Lower lobe of right lung (tissue), 2 donors: ENCODE data around the gene TANK. TPM values are rescaled to one million over a fixed set of nuclear protein-coding genes. Genes with fewer than 3 reads are reported as not detected.

ENCODE experiments used
- ATAC-seq, 2 donors: fragments of 200-7000 bp; cut with Tn5 transposase; one replicate each; pipeline ENCODE4 v1.9.1; 2020 to 2022; ENCODE audit warnings: mild to moderate bottlenecking in 2 of 2, moderate library complexity in 2 of 2
- DNase-seq: peaks from one replicate; pipeline ENCODE4 v3.0.0-alpha.2; 2020
- H3K27ac ChIP-seq: fragments of 200-600 bp; one replicate; pipeline ENCODE4 v1.8.0; 2022
- H3K27me3 ChIP-seq: fragments of 200-600 bp; one replicate; pipeline ENCODE4 v1.8.0; 2022; ENCODE audit warnings: low read depth
- H3K36me3 ChIP-seq: fragments of 200-600 bp; one replicate; pipeline ENCODE4 v1.8.0; 2022; ENCODE audit warnings: mild to moderate bottlenecking
- H3K4me1 ChIP-seq: fragments of 200-600 bp; one replicate; pipeline ENCODE4 v1.8.0; 2022
- H3K4me3 ChIP-seq: fragments of 200-600 bp; one replicate; pipeline ENCODE4 v1.8.0; 2022; ENCODE audit warnings: mild to moderate bottlenecking
- H3K9me3 ChIP-seq: fragments of 200-600 bp; one replicate; pipeline ENCODE4 v1.8.0; 2022
- CTCF ChIP-seq: fragments of 200-600 bp; IDR thresholded peaks from one replicate; pipeline ENCODE4 v1.8.0; 2022; ENCODE audit warnings: antibody characterized with exemption, mild to moderate bottlenecking
- intact Hi-C: fragments of 100-400 bp; cut with DNase I; formaldehyde crosslinking; loops from one replicate; pipeline ENCODE4 v1.11.0; 2022
- total RNA-seq: library from RNA; stranded (reverse); fragmentation: NEBNext Ultra II Directional; extraction: Animal tissue kit (Norgen Biotek cat#: 25700); gene quantifications from one replicate; pipeline ENCODE4 v1.2.1, GENCODE V29; 2021
- donor health status: DM: no; HTN: yes; CAD: no; lungs with severe emphysema.

The TANK gene
- total RNA-seq, 1 donor from 2014 or later: 77.5 TPM

GRCh38 chr2:161150704-161151103 lies 9.5 kb upstream of the TANK start:
- DNase-seq (no peak), ATAC-seq (no peak)
- Histone ChIP-seq H3K9me3 (peaks cover 38% of the 10 kb centered on the region), H3K27ac (no peak overlapping the region), H3K4me1 (no peaks in the 10 kb centered on the region), H3K36me3 (no peaks in the 10 kb centered on the region), H3K4me3 (no peak overlapping the region), H3K27me3 (no peaks in the 10 kb centered on the region)
- TF ChIP-seq CTCF: no peak
- intact Hi-C loops: no loop called here

GRCh38 chr2:161152302-161152701 lies 7.9 kb upstream of the TANK start:
- Histone ChIP-seq H3K4me1 (no peaks in the 10 kb centered on the region), H3K36me3 (no peaks in the 10 kb centered on the region), H3K4me3 (no peak overlapping the region), H3K27ac (no peak overlapping the region), H3K27me3 (no peaks in the 10 kb centered on the region), H3K9me3 (peaks cover 38% of the 10 kb centered on the region)
- TF ChIP-seq CTCF: no peak
- no peak for ATAC-seq
- intact Hi-C loops: no loop called here
- no peak for DNase-seq

GRCh38 chr2:161158882-161159281 lies 1.3 kb upstream of the TANK start:
- no peak overlapping the region for H3K27ac ChIP-seq
- peaks cover 36% of the 10 kb centered on the region for H3K4me1 ChIP-seq
- DNase-seq (no peak), ATAC-seq (no peak)
- H3K4me3 ChIP-seq: no peak overlapping the region
- H3K27me3 ChIP-seq: no peaks in the 10 kb centered on the region
- H3K36me3 ChIP-seq: peaks cover 10% of the 10 kb centered on the region
- TF ChIP-seq CTCF: no peak
- H3K9me3 ChIP-seq: no peaks in the 10 kb centered on the region
- intact Hi-C loops: no loop called here

GRCh38 chr2:161159456-161160225 lies 587 bp upstream of the TANK start:
- intact Hi-C loops: no loop called here
- no peak for DNase-seq
- Histone ChIP-seq H3K4me1 (peaks cover 44% of the 10 kb centered on the region), H3K4me3 (peak overlapping the region; percentile 86), H3K27me3 (no peaks in the 10 kb centered on the region), H3K36me3 (peaks cover 15% of the 10 kb centered on the region), H3K27ac (peak overlapping the region; percentile 99), H3K9me3 (no peaks in the 10 kb centered on the region)
- no peak for ATAC-seq
- no peak for TF ChIP-seq CTCF

GRCh38 chr2:161161074-161161706 lies 962 bp downstream of the TANK start:
- TF ChIP-seq CTCF: no peak
- H3K36me3 ChIP-seq: peaks cover 15% of the 10 kb centered on the region
- peaks cover 59% of the 10 kb centered on the region for H3K4me1 ChIP-seq
- DNase-seq (no peak), ATAC-seq (no peak)
- H3K27me3 ChIP-seq: no peaks in the 10 kb centered on the region
- H3K9me3 ChIP-seq: no peaks in the 10 kb centered on the region
- intact Hi-C loops: no loop called here
- H3K27ac ChIP-seq: peak overlapping the region; percentile 99
- peak overlapping the region; percentile 86 for H3K4me3 ChIP-seq
